Stimulated activated CD4-positive, alpha-beta T cell treated with anti-CD3 and anti-CD28 coated beads, Interleukin-12 subunit alpha, Interleukin-12 subunit beta, amount 100 ng/mL, for 48 hours (primary cell): ENCODE measurements around the gene MRPL4.
A peak's percentile ranks its signal among the peaks of the same experiment; 100 is the strongest.

Source experiments
- DNase-seq, 3 donors: peaks; one replicate each; pipeline ENCODE4 v3.0.0-alpha.2; 2020; ENCODE audit warnings: low read depth in 2 of 3, low spot score in 1 of 3

The MRPL4 gene

DNA sequence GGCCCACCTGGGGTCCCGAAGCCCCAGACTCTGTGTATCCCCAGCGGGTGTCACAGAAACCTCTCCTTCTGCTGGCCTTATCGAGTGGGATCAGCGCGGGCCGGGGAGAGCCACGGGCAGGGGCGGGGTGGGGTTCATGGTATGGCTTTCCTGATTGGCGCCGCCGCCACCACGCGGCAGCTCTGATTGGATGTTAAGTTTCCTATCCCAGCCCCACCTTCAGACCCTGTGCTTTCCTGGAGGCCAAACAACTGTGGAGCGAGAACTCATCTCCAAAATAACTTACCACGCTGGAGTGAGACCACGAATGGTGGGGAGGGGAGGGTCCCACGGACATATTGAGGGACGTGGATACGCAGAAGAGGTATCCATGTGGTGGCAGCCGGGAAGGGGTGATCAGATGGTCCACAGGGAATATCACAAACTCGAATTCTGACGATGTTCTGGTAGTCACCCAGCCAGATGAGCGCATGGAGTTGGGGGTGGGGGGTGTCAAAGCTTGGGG lies 36.7 kb downstream of the MRPL4 start:
- peak in 1 of 3 donors; percentile 35 for DNase-seq

DNA sequence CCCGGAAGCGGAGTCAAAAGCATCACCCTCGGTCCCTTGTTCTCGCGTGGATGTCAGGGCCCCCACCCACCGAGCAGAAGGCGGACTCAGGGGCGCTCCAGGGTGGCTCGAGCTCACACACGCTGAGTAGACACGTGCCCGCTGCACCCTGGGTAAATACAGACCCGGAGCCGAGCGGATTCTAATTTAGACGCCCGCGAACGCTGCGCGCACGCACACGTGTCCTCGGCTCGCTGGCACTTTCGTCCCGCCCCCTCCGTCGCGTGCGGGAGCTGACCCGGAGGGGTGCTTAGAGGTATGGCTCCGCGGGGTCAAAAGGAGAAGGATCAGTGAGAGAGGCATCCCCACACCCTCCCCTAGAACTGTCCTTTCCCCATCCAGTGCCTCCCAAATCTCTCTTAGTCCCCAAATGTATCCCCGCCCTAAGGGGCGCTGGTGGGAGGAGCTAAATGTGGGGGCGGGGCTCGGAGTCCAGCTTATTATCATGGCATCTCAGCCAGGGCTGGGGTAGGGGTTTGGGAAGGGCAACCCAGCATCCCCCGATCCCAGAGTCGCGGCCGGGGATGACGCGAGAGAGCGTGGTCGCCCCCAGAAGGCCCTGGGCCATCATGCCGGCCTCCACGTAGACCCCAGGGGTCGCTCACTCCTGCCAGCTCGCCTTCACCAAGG lies 37.3 kb downstream of the MRPL4 start:
- peak; percentile 50 to 66 (median 63) for DNase-seq

GRCh38 chr19:10289836-10290356 lies 37.9 kb downstream of the MRPL4 start, which contains the start of gene ICAM5:
Gene ICAM5 (plus strand): TSS chr19:10289952. CDS start chr19:10290044, 92 bp downstream.
- DNase-seq: no peak

DNA sequence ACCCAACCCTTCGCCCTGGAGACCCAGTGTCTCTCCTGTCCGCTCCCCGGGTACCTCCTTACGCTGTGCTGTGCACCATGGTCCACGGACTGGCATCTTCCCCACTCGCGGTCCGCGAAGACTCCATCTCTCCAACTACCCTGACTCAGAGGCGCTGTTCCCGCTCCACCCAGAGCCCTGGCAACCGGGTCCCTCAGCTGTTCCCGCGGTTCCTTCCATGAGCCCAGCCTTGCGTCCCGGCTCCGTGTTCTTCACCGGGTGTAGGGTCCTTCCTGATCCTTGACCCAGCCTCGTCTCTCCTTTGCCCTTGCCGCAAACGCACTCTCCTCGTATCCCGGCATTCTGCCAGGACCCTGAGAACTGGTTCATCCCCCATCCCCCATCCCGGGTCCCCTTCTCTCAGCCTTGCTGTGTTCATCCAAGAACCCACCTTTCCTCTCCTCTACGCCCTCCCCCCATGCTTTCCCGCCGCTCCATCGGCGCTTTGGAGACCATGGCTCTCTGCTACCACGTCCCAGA lies 38.4 kb downstream of the MRPL4 start:
- DNase-seq: no peak

GRCh38 chr19:10290876-10291553 lies 39.0 kb downstream of the MRPL4 start:
- DNase-seq: no peak

DNA sequence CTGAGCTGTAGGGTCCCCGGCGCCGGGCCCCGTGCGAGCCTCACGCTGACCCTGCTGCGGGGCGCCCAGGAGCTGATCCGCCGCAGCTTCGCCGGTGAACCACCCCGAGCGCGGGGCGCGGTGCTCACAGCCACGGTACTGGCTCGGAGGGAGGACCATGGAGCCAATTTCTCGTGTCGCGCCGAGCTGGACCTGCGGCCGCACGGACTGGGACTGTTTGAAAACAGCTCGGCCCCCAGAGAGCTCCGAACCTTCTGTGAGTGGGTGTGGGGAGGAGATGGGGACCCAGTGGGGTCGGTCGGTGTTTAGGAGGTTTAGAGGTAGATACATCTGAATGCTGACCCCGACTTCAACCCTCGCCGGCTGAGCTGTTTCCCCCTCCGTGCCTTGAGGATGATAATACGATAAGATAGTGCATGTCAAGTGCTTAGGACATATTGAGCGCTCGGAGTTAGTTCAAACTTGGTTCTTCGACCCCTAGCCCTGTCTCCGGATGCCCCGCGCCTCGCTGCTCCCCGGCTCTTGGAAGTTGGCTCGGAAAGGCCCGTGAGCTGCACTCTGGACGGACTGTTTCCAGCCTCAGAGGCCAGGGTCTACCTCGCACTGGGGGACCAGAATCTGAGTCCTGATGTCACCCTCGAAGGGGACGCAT lies 39.7 kb downstream of the MRPL4 start:
- DNase-seq: no peak

DNA sequence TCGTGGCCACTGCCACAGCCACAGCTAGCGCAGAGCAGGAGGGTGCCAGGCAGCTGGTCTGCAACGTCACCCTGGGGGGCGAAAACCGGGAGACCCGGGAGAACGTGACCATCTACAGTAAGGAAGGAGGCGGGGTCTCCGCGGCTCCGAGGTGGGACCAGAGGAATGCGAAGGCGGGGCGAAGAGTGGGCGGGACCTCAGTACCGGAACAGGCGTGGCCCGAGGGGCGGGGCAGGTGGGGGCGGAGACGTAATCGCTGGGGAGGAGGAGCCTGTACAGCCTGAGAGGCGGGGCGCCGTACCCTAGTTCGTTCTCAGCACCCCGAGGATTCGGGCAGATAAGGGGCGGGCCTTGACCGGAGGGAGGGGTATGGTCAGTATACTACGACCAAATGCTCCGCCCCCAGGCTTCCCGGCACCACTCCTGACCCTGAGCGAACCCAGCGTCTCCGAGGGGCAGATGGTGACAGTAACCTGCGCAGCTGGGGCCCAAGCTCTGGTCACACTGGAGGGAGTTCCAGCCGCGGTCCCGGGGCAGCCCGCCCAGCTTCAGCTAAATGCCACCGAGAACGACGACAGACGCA lies 40.3 kb downstream of the MRPL4 start:
- DNase-seq: peak; percentile 69 to 86 (median 70)

GRCh38 chr19:10292789-10293636 lies 41.0 kb downstream of the MRPL4 start:
- DNase-seq: no peak

DNA sequence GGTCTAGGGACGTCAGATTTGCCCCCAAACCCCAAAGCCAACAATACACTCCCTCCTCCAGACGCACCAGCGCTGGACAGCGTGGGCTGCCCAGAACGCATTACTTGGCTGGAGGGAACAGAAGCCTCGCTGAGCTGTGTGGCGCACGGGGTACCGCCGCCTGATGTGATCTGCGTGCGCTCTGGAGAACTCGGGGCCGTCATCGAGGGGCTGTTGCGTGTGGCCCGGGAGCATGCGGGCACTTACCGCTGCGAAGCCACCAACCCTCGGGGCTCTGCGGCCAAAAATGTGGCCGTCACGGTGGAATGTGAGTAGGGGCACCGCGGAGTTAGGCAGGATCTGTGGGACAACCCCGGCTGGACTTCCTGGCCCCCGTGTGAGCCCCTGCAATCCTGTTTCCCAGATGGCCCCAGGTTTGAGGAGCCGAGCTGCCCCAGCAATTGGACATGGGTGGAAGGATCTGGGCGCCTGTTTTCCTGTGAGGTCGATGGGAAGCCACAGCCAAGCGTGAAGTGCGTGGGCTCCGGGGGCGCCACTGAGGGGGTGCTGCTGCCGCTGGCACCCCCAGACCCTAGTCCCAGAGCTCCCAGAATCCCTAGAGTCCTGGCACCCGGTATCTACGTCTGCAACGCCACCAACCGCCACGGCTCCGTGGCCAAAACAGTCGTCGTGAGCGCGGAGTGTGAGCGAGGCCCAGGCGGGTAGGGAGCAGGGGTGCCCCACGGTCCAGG lies 41.8 kb downstream of the MRPL4 start:
- no peak for DNase-seq

DNA sequence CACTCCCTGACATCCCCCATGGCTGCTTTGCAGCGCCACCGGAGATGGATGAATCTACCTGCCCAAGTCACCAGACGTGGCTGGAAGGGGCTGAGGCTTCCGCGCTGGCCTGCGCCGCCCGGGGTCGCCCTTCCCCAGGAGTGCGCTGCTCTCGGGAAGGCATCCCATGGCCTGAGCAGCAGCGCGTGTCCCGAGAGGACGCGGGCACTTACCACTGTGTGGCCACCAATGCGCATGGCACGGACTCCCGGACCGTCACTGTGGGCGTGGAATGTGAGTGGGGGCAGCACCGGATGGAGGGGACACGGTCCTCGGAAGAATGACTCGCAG lies 42.3 kb downstream of the MRPL4 start:
- no peak for DNase-seq

DNA sequence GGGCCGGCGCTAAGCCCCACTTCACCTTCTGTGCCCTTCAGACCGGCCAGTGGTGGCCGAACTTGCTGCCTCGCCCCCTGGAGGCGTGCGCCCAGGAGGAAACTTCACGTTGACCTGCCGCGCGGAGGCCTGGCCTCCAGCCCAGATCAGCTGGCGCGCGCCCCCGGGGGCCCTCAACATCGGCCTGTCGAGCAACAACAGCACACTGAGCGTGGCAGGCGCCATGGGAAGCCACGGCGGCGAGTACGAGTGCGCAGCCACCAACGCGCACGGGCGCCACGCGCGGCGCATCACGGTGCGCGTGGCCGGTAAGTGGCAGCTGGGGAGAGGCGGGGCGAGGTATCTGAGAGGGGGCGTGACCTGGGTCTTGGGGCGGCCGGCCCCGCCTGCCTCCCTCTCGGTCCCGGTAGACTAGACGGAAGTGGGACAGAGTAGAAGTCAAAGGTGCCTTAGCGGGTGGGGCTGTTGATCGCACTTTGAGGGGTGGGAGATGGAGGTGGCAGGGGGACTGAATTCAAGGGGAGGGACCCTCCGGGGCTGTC lies 43.4 kb downstream of the MRPL4 start:
- no peak for DNase-seq

DNA sequence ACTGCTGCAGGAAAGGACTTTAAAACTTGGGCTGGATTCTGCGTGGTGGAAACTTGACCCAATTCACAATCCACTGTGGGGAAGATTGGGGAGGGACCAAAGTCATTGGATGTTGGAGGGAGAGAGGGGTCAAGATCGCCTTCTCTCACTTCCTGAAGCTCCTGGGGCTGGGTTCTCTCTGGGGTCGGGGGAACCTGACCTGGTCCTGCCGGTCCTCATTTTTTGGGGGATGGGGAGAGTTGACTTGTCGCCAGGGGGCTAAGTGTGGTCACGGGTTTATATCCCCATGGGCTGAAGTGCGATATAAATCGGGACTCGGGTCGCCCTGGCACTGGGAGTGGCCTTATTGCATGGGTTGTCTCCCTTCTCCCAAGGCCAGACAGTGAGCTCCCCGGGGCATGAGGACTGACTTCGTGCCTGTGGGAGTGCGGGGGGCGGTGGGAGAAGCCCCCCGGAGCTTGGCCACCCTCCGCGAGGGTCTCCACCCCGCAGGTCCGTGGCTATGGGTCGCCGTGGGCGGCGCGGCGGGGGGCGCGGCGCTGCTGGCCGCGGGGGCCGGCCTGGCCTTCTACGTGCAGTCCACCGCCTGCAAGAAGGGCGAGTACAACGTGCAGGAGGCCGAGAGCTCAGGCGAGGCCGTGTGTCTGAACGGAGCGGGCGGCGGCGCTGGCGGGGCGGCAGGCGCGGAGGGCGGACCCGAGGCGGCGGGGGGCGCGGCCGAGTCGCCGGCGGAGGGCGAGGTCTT lies 44.0 kb downstream of the MRPL4 start:
- no peak for DNase-seq

GRCh38 chr19:10299545-10300458 lies 47.8 kb downstream of the MRPL4 start:
- no peak for DNase-seq

GRCh38 chr19:10305139-10305806 lies 53.3 kb downstream of the MRPL4 start:
- no peak for DNase-seq

- DNase-seq: no peak
Measured at GRCh38 chr19:10306327-10306726, 54.3 kb downstream of the MRPL4 start.

- no peak for DNase-seq
Measured at GRCh38 chr19:10309423-10309822, 57.4 kb downstream of the MRPL4 start, which contains the start of gene ZGLP1. Gene ZGLP1 (minus strand): TSS chr19:10309815.
